ENCODE results near the gene FOXC2. TPM values are rescaled to one million over a fixed set of nuclear protein-coding genes. Genes with fewer than 3 reads are reported as not detected.

Gene FOXC2
- total and polyA plus RNA-seq, 2 donors (not counting 1 experiment from before 2014, with no cell fraction given): 0.50 to 1.1 TPM

- peaks cover 4% of the 10 kb centered on the region for H3K36me3 ChIP-seq (ENCODE audit: control insufficient read depth, insufficient read depth, low read length)
- no peaks in the 10 kb centered on the region for H3K9me3 ChIP-seq (ENCODE audit: control insufficient read depth, insufficient read depth, low read depth, low read length)
- TF ChIP-seq CTCF (conservative IDR thresholded peaks at IDR 0.05 in 1 of 2, IDR thresholded peaks at IDR 0.05 in 1 of 2; ENCODE audit: low read depth in 1 of 2, low read length in 2 of 2): no peak
- H3K4me2 ChIP-seq (ENCODE audit: extremely low read depth, insufficient read depth, low read length): peak overlapping the region; percentile 2
- H3K27ac ChIP-seq (ENCODE audit: insufficient read depth, low read length): peak overlapping the region; percentile 97
- H3K27me3 ChIP-seq (ENCODE audit: control insufficient read depth, insufficient read depth, low read length): no peaks in the 10 kb centered on the region
- H3K9ac ChIP-seq (ENCODE audit: insufficient read depth, low read length): no peak overlapping the region
- peaks cover 36% of the 10 kb centered on the region for H3K4me1 ChIP-seq (ENCODE audit: control insufficient read depth, extremely low read depth, insufficient read depth, low read length)
- peaks cover 47% of the 10 kb centered on the region for H3K79me2 ChIP-seq (ENCODE audit: control insufficient read depth, insufficient read depth, low read length)
- no peak overlapping the region for H2AFZ ChIP-seq (ENCODE audit: low read length)
- no peak for DNase-seq (ENCODE audit: low read depth in 2 of 2)
- H3K4me3 ChIP-seq (replicated peaks in 1 of 4; ENCODE audit: control extremely low read depth in 1 of 4, insufficient read depth in 1 of 4, low read depth in 3 of 4, low read length in 4 of 4): no peak overlapping the region
- no peaks in the 10 kb centered on the region for H4K20me1 ChIP-seq (ENCODE audit: control insufficient read depth, extremely low read depth, insufficient read depth, low read length)
Observed at GRCh38 chr16:86584071-86584685, 17.5 kb downstream of the FOXC2 start.

GRCh38 chr16:86584726-86585721 lies 18.4 kb downstream of the FOXC2 start:
- Histone ChIP-seq H3K9me3 (ENCODE audit: control insufficient read depth, insufficient read depth, low read depth, low read length) (no peaks in the 10 kb centered on the region), H3K9ac (ENCODE audit: insufficient read depth, low read length) (peak overlapping the region; percentile 54), H3K4me3 (replicated peaks in 1 of 4; ENCODE audit: control extremely low read depth in 1 of 4, insufficient read depth in 1 of 4, low read depth in 3 of 4, low read length in 4 of 4) (peak overlapping the region in 1 of 4 experiments; percentile 14), H3K36me3 (ENCODE audit: control insufficient read depth, insufficient read depth, low read length) (peaks cover 4% of the 10 kb centered on the region), H3K4me1 (ENCODE audit: control insufficient read depth, extremely low read depth, insufficient read depth, low read length) (peaks cover 38% of the 10 kb centered on the region), H3K27ac (ENCODE audit: insufficient read depth, low read length) (peak overlapping the region; percentile 97), H3K27me3 (ENCODE audit: control insufficient read depth, insufficient read depth, low read length) (no peaks in the 10 kb centered on the region), H2AFZ (ENCODE audit: low read length) (no peak overlapping the region), H3K4me2 (ENCODE audit: extremely low read depth, insufficient read depth, low read length) (peak overlapping the region; percentile 83), H3K79me2 (ENCODE audit: control insufficient read depth, insufficient read depth, low read length) (peaks cover 39% of the 10 kb centered on the region), H4K20me1 (ENCODE audit: control insufficient read depth, extremely low read depth, insufficient read depth, low read length) (no peaks in the 10 kb centered on the region)
- peak; percentile 69 to 82 for DNase-seq (ENCODE audit: low read depth in 2 of 2)
- TF ChIP-seq CTCF (conservative IDR thresholded peaks at IDR 0.05 in 1 of 2, IDR thresholded peaks at IDR 0.05 in 1 of 2; ENCODE audit: low read depth in 1 of 2, low read length in 2 of 2): no peak
- no peak for TF ChIP-seq EZH2 (IDR thresholded peaks at IDR 0.05; ENCODE audit: low read length, missing control alignments)
